Putamen (tissue), 1 donor: ENCODE results near the gene FILIP1L.
A peak's percentile ranks its signal among the peaks of the same experiment; 100 is the strongest.

Experiments used
- DNase-seq: peaks from one replicate; pipeline ENCODE4 v3.0.0-alpha.2; 2016; ENCODE audit warnings: low spot score

FILIP1L gene

DNA sequence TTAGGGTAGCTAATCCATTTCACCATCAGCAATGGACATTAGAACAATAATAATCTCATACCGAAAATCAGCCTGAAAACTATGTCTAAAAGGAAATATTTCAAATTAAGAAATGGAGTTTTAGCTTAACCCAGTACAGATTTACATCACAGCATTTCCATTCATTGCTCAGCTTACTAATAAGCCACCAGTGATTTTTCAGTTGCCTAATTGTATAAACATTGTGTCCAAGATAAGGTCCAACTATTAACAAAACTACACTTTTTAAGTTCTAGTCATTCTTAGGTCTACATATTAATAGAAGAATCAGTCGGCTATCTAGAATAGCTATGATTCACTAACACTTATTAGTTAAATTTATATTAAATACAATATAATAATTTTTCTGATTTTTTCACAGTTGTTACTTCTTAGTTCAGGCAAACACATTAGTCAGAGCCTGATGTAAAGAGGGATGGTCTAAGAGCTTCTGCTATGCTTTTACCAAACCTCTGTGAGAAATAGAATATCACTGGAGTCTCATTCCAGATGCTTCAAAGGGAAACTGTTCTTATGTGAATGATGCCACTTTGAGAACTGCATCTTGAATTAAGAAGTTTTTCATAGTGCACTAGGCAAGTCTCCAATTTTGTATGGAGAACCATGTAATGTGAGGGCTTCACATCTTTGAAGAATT, 222.6 kb downstream of the FILIP1L start:
- no peak for DNase-seq

DNA sequence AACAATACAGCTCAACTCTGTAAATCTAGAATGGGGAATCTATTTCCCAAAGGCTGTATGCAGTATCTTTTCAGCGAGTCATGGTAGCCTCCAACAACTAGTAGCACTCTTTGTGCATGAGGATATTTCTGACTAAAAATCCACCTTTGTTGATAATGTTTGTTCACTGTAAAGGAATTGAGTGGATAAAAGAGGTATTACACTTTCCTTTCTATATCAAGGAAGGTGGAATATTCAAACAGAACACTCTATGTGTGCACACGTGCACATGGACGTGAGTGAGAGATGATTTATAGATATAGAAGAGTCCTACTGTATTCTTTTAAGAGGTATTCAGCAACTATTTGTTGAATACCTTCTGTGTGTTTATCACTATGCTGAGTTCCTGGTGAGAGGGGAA, 228.4 kb downstream of the FILIP1L start:
- DNase-seq: no peak

DNA sequence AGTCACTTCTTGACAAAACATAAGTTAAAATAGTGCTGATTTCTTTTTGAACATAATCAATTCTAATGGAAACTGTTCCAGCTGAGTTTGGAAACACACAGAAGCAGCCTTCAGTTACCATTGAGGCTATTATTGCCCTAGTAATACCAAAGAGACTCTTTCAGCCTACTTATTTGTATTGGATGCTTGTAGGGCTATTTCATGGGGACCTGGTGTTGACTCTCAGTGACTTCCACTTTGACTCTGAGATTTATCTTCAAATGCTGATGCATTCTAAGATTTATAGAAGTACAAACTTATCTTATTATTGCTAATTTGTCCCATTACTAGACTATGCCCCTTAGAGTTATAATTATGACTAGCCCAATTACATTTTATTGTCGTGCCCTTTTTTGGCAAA, 229.2 kb downstream of the FILIP1L start:
- no peak for DNase-seq

GRCh38 chr3:99884484-99884883, 229.8 kb downstream of the FILIP1L start:
- DNase-seq: peak; percentile 65

DNA sequence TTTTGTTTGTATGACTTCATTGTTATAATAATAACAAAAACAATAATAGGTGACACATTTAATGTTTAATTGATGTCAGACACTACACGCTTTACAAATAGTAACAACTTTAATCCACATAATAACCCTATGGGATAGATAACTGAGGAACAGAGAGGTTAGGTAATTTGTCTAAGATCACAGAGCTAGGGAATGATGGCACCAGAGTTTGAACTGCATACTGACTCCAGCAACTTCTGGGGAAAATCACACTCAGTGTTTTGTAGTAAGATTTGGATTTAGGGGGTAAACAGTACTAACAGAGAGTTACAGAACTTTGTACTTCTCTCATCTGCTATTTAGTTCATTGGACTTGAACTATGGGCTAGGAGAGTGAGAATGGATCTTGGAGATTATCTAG, 230.6 kb downstream of the FILIP1L start:
- no peak for DNase-seq

GRCh38 chr3:99883138-99883461, 231.2 kb downstream of the FILIP1L start:
- no peak for DNase-seq

DNA sequence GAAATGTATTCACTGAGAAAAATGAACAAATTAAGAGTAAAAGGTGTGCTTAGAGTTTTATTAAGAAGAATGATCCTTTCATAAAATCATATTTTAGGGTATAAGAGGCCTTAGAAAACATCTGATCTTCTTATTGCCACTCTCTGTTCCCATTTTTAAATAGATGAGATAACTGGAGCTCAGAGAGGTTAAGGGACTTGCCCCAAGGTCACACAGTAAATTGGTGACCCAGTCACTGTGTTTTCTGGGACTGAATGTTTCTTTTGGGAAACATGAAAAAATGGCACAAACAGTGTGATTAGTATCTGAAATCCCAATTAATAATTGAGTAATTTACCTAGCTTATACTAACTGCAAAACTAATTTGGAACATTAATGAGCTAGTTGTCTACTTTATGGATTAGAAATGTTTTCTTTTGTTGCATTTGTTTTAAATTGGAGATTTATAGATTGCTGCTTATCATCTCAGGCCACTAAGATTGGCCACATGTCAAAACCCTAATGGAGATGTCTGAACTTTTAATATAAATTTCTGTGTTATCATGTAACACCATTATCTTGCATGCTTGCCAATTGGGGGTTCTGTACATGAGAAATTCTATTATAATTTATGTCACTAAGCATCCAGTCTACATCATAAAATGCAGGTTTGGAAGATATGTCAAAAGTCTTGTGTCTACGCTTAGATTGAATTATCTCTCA, 231.7 kb downstream of the FILIP1L start:
- no peak for DNase-seq

GRCh38 chr3:99881121-99881524, 233.2 kb downstream of the FILIP1L start:
- no peak for DNase-seq

DNA sequence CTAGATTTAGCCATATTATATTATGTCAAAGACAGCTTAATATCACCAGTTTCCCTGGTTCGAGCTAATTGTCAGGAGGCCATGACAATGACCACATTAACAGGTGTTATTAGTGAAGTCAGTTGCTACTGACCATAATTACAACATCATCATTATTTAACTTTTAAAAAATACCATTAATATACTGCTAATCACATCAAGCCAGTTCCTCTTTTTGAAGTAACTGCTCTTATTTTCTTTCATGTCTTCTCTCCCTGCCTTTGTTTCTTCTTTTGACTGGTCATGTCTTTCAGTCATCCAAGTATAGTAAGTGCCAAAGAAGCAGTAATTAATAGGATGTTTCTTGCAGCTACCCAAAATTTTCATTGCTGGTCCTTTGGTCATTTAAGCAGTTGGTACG, 235.0 kb downstream of the FILIP1L start:
- no peak for DNase-seq

GRCh38 chr3:99878005-99878404, 236.3 kb downstream of the FILIP1L start:
- DNase-seq: no peak

DNA sequence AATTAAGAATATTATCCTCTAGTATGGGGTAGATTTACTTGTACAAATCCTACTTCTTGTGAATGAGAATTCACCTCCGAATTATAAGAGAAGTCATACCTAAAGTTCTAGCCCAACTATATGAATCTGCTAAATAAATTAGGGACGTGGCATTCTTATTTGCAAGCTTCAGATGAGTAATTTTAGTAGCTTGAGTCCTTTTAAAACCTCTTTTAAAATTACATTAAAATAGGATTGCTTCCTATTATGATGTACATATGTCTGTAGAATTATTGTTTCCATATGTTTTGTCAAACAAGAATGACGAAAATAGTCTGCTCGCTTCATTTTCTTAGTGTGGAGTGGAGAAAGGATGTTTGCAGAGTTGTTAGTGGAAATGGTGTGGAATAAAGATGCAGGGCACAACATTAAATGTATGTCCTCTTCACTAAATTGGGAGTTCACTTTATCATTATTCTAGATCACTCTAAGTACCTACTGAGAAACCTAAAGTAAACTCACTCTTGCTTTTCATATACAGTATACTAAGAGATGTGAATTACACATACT, 237.2 kb downstream of the FILIP1L start:
- DNase-seq: no peak

- DNase-seq: peak; percentile 56
These were observed 238.1 kb downstream of the FILIP1L start for GRCh38 chr3:99875929-99876841.

- DNase-seq: no peak
These were observed 238.7 kb downstream of the FILIP1L start for GRCh38 chr3:99875581-99875928.

DNA sequence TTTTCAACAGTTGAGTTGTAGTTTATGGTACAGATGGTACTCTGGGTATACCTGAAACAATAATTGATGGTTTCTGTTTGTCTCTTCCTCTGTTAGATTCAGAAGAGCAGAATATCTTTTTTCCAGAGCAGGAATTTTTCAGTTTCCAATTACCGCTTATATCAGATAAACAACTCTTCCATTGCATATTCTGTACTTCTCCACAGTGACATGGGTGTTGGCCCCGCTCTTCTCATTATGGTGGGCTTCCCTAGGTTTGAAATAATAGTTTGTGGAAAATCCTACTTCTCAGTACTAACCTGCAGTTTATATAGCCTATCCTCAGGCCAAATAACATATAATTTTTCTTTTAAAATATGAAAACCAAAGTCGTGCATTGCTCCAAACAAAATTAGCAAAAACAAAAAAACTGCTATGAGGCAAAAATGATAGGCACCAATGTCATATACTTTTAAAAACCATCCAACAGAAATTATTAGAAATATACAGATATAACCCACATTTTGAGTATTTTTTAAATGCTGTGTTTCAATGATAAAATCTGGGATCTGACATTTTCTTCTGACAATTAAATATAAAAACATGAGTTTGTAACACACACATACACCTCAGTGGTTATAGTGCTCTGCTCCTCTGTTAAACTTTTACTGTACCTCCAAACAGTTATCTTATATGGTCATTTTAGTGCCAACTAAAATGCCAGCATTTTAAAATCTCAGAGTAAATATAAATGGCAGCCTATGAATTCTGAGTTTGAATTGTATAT, 239.9 kb downstream of the FILIP1L start:
- DNase-seq: no peak

- DNase-seq: no peak
These were observed 240.8 kb downstream of the FILIP1L start for GRCh38 chr3:99873269-99874102.

GRCh38 chr3:99872923-99873254, 241.4 kb downstream of the FILIP1L start:
- no peak for DNase-seq

GRCh38 chr3:99871231-99872045, 242.9 kb downstream of the FILIP1L start:
- no peak for DNase-seq

DNA sequence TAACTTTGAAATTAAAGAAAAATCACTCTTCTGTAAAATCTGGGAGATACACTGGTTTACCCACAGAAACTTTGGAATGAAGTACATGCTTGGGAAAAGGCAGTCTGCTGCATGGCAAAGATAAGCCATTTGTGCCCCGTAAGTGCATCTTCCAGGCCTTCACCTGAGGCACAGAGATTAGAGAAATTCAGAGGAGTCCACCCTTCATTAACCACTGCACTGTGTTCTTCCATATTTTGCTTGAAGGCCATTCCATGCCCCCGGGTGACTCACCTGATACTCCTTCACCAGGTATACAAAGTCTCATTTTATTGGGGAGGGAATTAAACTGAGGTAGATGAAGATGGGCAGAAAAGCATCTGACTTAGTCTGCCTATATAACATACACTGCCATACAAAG, 243.6 kb downstream of the FILIP1L start:
- DNase-seq: no peak

GRCh38 chr3:99869621-99870020, 244.7 kb downstream of the FILIP1L start:
- DNase-seq: no peak

GRCh38 chr3:99868311-99868646, 246.0 kb downstream of the FILIP1L start:
- DNase-seq: no peak
